K562 (cell line): ENCODE measurements around the gene NR1H2. TPM values are rescaled to one million over a fixed set of nuclear protein-coding genes. Genes with fewer than 3 reads are reported as not detected.

Source experiments
- ATF6 ChIP-seq: sonication (generic); formaldehyde crosslinking; IDR thresholded peaks from 2 replicates; pipeline ENCODE4 v1.4.0; 2020; ENCODE audit warnings: mild to moderate bottlenecking, missing genetic modification reagents
- CHD1 ChIP-seq: fragments of 200-600 bp; sonication (generic); IDR thresholded peaks from one replicate; pipeline ENCODE4 v1.6.1; 2012; ENCODE audit warnings: mild to moderate bottlenecking, moderate library complexity, low read length, inconsistent platforms
- ETS1 ChIP-seq: conservative IDR thresholded peaks from 2 replicates; pipeline ENCODE4 v1.6.1; 2011; ENCODE audit warnings: low read depth, mild to moderate bottlenecking, low read length; ENCODE audit not compliant: control insufficient read depth
- HDGF ChIP-seq: fragments of 450-650 bp; IDR thresholded peaks from 2 replicates; pipeline ENCODE4 v1.6.1; 2016
- HLTF ChIP-seq: fragments of 450-650 bp; IDR thresholded peaks from 2 replicates; pipeline ENCODE4 v1.6.1; 2016
- MLX ChIP-seq, 2 experiments: fragments of 450-650 bp in 1 of 2; sonication (generic) in 1 of 2; formaldehyde crosslinking; conservative IDR thresholded peaks; 2 replicates each; pipeline versions ENCODE4 v1.4.0 to v1.8.1; 2020 to 2022; ENCODE audit warnings: mild to moderate bottlenecking in 1 of 2, missing genetic modification reagents in 1 of 2
- NCOA1 ChIP-seq: fragments of 450-650 bp; IDR thresholded peaks from 2 replicates; pipeline ENCODE4 v1.6.1; 2016; ENCODE audit warnings: low read depth
- NFYB ChIP-seq: IDR thresholded peaks from 2 replicates; pipeline ENCODE4 v1.6.1; 2011; ENCODE audit warnings: mild to moderate bottlenecking, moderate library complexity; ENCODE audit not compliant: insufficient read length; ENCODE audit errors: extremely low read depth
- POLR2AphosphoS5 ChIP-seq: IDR thresholded peaks from 2 replicates; pipeline ENCODE4 v1.6.1; 2011; ENCODE audit warnings: mild to moderate bottlenecking, low read depth, low read length, moderate library complexity; ENCODE audit not compliant: control insufficient read depth, insufficient read depth
- ZNF592 ChIP-seq: fragments of 450-650 bp; IDR thresholded peaks from 2 replicates; pipeline ENCODE4 v1.6.1; 2017; ENCODE audit warnings: antibody characterized with exemption, mild to moderate bottlenecking
- ZNF639 ChIP-seq, 2 experiments: fragments of 200-800 bp in 1 of 2; sonication (Bioruptor generic) in 1 of 2; sonication (generic) in 1 of 2; formaldehyde crosslinking in 1 of 2; IDR thresholded peaks in 1 of 2; conservative IDR thresholded peaks in 1 of 2; 2 replicates each; pipeline versions ENCODE4 v1.5.0 to v1.6.1; 2016 to 2020; ENCODE audit warnings: missing compliant biosample characterization in 1 of 2, missing genetic modification characterization in 1 of 2, missing genetic modification reagents in 1 of 2
- polyA plus RNA-seq, 8 experiments: library from polyadenylated mRNA; depleted of rRNA in 4 of 8; stranded (reverse) in 5 of 8; unstranded in 3 of 8; fragments of >200 nt; fragmentation: Nextera tagmentation in 2 of 8; fragmentation: Illumina TruSeq in 1 of 8; extraction: Ambion mirVana in 2 of 8; extraction: Trizol in 1 of 8; gene quantifications; 2 replicates each; pipeline versions ENCODE4 v1.2.1 to v1.2.3, GENCODE V29; 2011 to 2014; ENCODE audit warnings: inconsistent platforms in 1 of 8, missing spikeins in 1 of 8
- total RNA-seq, 7 experiments: library from RNA; depleted of rRNA in 6 of 7; stranded (reverse); fragments of >200 nt in 6 of 7; fragmentation: Illumina TruSeq in 2 of 7; extraction: Trizol in 2 of 7; gene quantifications; 2 replicates each; pipeline versions ENCODE4 v1.2.1 to v1.2.3, GENCODE V29; 2011 to 2021; ENCODE audit warnings: low replicate concordance in 1 of 7

Gene NR1H2
- total and polyA plus RNA-seq, 9 of the 15 experiments (the other 6 are each of a cell fraction or from before 2014, with no cell fraction given): 0.11 to 73.8 (median 24.0) TPM

GRCh38 chr19:50333737-50334617 is 42.3 kb upstream of the NR1H2 start (continued):
- peak in 1 of 2 experiments; percentile 75; a peak in 2 of 4 replicates for TF ChIP-seq ZNF639 (CRISPR knock-in tag; conservative IDR thresholded peaks at IDR 0.05 in 1 of 2, IDR thresholded peaks at IDR 0.05 in 1 of 2)
- TF ChIP-seq NFYB: no peak
- peak; percentile 68; the same call in 1 of the 2 replicates for TF ChIP-seq HDGF
- TF ChIP-seq MLX (CRISPR knock-in tag; conservative IDR thresholded peaks at IDR 0.05): 0 out of 4 replicates have a peak, but pooled peaks of 1 of the 2 experiments have one; percentile 5
- TF ChIP-seq HLTF: 0 out of 2 replicates have a peak, but pooled peaks have one; percentile 46
- peak; percentile 65 for TF ChIP-seq POLR2AphosphoS5
- TF ChIP-seq ETS1: no peak
- peak; percentile 98 for TF ChIP-seq NCOA1
- TF ChIP-seq CHD1: no peak
- TF ChIP-seq ZNF592: peak; percentile 97
- peak; percentile 99 for TF ChIP-seq ATF6 (CRISPR knock-in tag)
